ENCODE results near the gene WDR7.

WDR7 gene

DNA sequence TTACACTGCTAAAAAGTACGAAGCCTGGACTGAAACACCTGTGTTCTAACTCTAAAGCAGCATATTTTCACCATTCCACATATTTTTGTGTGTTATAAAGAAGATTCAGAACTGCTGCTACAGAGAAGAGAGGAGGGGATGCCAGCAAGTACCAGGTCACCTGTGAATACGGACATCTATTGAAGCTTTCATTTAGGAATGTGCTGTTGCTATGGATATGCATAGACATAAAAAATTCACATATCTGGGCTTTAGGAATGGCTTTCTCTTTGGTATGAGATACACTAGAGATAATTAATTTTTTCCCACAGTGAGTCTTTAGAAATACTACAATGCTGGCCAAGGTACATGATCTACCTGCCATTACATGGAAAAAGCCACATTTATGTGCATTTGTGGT, 238.5 kb downstream of the WDR7 start:
- DNase-seq (ENCODE audit: low read depth in 2 of 2), result no peak

DNA sequence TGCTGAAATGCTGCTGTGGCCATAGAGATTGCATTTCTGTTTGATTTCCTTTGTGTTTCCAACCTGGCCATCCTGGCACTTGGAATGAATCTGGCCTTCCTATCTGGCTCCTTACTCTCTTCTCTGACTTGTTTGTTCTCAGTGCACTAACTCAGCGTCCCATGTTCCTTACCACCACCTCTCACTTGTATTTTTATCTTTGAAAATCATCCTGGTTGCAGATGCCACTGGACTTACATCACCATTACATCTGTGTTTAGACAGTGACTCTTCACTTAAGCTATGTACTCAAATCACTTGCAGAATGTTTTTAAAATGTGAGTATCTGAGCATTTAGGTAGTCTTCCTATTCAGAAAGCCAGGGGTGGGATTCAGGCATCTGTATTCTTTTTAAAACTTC, 239.5 kb downstream of the WDR7 start:
- no peak for DNase-seq (ENCODE audit: low read depth in 2 of 2)

DNA sequence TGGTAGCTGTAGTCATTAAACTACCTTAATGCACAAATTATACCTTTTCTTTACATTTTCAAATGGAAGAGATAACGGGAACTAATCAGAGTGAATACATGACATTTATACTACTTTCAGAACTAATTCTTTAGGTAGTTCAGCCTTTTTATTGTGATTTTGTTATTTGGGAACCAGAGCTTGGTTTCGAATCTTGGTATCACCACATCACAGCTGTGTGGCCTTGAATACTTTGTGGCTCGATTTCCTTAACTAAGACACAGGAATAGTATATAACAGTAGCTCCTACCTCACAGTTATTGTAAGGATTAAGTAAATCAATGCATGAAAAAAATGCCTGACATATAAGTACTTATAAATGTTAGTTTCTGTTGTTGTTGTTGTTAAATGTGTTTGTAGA, 240.0 kb downstream of the WDR7 start:
- DNase-seq (ENCODE audit: low read depth in 2 of 2), result no peak

DNA sequence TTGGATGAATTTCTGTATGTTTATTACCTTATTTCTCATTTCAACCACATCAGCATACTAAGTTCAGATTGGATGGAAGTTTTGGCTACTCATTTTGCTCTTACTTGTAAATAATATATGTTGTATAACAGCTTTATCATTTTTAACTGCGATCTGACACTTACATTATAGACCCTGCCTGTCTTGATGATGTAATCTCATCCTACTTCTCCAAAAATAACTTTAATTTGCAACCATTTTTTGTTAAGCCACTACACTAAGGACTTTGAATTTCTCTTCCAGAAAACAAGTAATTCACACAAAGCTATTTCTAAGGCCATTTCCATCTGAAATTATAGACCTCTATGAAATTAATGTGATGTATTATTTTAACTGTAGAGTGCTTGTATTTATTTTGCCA, 240.7 kb downstream of the WDR7 start:
- no peak for DNase-seq (ENCODE audit: low read depth in 2 of 2)

DNA sequence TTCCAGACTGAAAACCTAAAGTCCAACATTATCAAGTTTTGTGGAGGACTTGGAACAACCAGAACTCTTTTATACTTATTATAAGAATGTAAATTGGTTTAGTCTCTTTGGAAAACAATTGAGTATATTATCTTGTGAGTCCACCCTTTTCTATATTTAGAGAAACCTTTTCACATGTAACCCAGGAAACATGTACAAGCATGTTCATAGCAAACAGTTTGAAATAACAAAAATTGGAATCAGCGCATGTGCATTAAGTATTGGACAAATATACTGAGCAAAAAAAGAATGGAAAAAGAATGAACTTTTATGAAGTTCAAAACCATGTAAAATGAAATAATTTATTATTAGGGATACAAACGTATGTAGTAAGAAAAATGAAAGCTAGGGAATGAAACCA, 246.0 kb downstream of the WDR7 start:
- no peak for DNase-seq (ENCODE audit: low read depth in 2 of 2)

DNA sequence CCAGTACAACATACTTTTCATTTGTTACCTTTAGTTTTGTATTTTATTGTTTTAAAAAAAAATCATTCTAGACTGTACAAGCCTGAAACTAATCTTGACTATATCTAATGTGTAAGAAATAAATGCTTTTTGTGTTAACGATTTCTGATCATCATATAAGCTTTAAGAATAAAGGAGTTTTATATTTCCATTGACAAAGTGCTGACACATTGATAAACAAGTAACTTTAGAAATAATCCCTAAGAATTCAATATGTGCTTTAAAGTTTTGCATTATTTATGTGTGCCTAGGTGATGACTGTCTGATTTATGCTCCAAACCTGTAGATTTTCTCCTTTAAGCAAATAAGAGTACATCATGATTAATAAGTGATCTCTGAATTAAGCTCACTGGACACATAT, 248.5 kb downstream of the WDR7 start:
- DNase-seq (ENCODE audit: low read depth in 2 of 2), result no peak

DNA sequence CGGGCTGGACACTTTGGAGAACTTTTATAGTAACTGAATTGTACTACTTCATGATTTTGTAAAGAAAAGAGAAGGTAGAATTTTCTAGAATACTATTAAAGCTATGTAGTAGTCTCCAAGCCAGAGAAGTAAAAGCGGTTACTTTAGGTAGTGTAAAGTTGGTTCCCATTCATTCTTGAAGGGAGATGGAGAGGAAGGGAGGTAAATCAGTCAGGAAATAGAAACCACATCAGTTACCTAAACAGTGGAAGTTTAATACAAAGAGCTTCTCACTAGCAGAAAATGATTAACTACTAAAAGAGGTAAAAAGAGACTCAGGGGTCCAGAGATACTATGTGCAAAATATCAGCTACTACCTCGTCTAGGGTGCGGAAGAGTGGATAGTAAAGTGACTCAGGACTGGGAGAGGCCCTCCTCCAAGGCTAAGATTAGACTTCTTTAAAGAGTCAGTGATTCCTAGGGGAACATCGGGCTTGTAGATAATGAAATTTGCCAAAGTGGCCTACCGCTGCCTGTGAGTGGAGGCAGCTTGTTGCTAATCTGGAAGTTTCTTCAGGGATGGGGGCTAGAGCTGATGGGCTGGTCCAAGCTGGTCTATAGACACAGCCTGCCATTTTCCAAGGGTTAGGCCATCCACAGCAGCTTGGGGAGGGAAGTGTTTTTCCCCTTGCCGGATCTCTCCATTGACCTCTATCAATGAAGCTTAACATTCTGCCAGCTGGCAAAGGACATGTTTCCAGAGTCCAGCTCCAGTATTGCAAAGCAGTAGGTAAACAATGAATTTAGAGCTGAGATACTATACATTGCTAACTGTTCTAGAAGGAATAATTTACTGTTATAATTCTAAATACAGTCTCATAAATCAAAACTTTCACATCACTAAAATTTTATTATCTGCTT, 249.3 kb downstream of the WDR7 start:
- no peak for DNase-seq (ENCODE audit: low read depth in 2 of 2)

DNA sequence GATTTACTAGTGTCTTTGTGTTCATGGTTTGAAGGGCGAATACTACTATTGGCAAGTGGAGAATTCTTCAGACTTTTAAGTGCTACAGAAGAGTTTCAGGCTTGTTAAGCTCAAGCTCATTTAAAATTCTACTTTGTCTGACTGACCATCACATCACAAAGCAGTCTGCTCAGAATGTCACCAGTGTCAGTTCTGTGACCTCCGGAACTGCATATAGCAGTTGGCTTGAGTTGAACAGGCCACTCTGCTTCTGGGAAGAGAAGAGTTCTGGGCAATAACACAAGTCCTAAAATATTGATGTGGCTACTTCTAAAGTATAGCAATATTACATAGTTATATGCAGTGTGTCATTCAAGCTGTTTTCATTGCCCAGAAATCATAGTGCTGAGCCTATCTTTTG, 250.8 kb downstream of the WDR7 start:
- DNase-seq (ENCODE audit: low read depth in 2 of 2), result no peak

DNA sequence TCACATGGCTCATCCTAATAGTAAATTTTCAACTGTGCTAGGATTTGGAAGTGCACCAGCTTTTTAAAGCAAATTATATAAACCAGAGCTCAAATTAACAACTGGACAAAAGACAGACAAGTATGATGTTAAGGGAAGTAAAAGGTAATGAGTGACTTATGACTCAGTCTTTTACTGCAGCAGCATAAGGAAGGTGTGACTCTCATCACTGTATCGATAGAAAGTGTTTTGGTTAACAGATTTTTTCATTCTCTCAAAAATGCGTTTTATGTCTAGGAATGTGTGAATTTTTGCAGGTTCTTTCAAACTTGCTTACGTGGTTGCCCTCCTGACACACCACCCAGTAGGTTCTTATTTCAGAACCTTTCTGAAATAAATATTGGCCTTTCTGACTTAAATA, 251.5 kb downstream of the WDR7 start:
- no peak for DNase-seq (ENCODE audit: low read depth in 2 of 2)

DNA sequence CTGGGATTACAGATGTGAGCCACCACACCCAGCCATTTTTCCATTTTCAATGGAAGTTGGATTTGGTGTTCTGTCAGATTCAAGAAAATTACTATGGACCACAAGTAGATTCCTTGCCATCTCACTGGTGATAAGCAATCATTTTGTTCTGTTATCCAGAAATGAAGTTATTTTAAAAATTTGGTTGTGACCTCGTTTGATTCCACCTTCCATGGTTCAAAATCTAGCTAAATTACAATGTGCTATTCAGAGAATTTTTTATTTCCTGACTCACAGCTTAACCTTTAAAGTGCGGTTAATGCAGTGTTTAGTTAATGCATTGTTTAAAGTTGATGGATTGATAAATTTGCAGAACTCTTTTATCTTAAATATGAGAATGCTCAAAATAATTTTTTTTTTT, 252.5 kb downstream of the WDR7 start:
- DNase-seq (ENCODE audit: low read depth in 2 of 2), result no peak

DNA sequence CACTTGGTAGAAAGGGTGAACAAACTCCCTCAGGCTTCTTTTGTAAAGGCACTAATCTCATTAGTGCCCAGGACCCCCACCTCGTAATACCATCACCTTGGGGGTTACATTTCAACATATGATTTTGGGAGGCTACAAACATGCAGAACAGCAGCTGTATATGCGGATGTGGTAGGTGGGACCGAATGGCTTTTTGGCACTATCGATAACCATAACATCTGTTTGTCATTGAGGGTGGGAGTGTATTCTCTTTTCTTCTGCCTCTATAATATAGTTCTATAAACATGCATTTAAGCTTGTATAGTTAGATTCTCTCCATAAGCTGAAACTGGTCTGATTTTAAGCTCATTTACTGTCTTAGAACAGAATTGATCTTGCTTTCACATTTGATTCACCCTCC, 256.6 kb downstream of the WDR7 start:
- DNase-seq (ENCODE audit: low read depth in 2 of 2), result no peak

DNA sequence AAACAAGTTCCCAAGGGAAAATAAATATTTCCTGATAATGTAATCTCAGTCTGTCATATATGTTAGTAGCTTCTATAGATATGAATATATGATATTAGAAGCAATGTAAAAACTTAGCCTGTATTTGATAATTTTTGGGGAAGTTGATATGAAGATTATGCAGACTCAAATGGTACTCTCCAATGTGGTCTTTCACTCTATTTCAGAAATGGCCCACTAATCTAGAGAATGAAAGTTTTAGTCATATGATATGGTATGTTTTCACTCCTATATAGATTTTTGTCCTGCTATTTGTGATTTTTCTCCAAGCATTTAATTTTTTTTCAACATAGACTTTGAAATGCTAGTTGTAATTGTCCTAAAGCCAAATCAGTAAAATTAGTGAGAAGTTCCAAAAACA, 259.1 kb downstream of the WDR7 start:
- no peak for DNase-seq (ENCODE audit: low read depth in 2 of 2)

DNA sequence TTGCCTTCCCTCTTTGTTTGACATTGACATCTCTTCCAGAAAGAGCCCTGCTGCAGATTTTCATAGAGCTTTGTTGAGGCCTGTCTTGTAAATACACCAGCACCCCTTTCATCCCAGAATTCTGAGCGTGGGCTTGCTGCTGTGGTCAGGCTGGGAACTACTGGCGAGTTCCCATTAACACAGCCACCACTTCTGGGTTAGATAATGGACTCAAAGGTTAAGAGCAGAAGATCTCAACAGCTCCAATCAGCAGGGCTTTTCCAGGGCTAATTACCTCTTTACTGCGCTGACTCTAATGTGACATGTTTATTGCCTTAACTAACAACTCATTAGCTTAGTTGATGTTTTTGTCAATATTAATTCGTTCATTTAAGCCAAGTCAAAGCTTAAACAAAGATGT, 259.8 kb downstream of the WDR7 start:
- no peak for DNase-seq (ENCODE audit: low read depth in 2 of 2)

DNA sequence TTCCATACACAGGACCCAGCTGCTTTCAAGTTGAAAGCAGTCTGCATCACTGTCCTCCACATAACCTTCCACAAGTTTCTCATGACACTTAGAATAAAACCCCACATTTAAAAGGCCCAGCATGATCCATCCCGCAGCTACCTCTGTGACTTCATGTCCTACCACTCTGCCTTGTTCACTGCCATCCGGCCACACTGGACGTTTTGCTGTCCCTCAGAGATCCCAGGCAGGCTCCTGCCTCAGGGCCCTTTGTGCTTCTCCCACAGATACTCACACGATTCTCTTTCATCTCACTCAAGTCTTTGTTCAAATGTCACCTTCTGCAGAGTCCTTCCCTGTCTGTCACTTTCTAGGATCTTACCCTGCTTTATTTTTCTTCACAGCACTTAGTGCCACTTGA, 262.8 kb downstream of the WDR7 start:
- no peak for DNase-seq (ENCODE audit: low read depth in 2 of 2)

DNA sequence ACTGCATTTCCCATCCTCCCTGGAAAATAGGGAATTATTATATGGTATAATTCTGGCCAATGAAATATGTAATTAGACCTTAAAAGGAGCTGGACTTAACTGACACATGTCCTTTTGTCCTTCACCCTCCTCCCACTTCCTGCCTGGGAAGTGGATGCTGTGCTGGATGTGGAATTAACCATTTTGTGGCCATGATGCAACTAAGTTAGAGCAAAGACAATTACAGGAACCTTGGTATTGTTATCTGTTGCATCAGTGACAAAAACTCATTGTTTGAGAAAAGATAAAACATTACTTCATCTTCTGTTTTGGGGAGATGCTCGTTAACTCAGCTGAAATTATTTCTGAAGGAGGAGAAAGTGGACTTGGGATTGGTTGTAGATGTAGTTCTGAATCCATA, 268.0 kb downstream of the WDR7 start:
- DNase-seq (ENCODE audit: low read depth in 2 of 2), result no peak

DNA sequence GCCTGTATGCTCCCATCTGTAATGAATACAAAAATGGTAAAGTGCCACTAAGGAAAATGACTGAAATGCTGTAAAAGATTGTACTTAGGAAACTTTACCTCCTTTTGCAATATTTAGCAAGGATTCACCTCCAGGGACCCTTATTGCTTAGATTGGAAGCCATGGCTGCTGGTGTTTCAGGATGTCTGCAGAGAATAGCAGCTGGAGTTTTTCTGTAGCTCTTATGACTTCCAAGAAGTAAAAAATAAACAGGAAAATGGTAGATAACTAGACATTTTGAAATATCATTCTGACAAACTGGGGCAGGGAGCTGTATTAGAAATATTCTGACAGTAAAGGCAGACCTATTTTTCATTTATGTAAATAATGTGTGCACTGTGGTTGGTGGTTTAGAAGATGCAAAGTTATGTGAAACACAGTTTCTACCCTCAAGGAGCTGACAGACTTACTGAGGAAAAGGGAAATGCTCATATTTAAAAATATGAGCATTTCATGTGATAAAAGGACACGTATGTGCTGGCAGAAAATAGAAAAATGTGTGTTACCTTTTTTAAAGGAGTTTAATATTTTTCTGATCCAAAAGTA, 270.8 kb downstream of the WDR7 start:
- no peak for DNase-seq (ENCODE audit: low read depth in 2 of 2)

DNA sequence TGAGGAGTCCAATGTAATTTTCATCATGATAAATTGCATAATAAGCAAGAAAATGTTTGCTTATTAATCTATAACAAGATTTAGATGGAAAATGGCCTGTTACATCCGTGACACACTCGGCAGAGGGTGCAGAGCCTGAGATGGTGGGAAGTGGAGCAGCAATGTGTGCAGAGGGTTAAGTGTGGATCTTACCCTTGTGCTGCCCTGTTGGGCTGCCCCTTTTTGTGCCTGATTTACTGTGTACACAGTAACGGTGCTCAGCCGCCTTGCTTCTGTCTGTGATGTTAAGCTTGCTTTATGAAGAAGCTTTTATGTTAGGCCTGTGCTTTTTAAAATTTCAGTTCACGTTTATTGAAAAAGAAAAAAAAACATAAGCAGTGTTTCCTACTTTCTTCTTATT, 275.6 kb downstream of the WDR7 start:
- DNase-seq (ENCODE audit: low read depth in 2 of 2), result no peak

DNA sequence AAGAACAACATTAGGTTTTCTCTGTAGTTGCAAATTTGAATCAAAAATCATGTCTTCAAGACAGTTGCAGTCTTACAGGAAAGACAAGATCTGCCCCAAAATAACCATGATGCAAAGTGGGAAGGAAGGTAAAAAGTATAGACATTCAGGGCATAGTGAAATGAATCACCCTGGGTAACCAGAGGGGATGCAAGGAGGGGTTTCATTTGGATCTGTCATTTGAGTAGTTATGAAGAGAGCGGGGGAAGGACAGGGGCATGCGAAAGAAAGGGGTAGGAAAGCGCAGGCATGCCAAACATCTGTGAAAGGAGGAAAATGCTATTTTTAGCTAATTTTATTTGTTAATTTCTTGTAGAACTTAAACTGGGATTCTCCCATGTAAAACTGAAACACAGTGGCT, 276.6 kb downstream of the WDR7 start:
- DNase-seq (ENCODE audit: low read depth in 2 of 2), result no peak

DNA sequence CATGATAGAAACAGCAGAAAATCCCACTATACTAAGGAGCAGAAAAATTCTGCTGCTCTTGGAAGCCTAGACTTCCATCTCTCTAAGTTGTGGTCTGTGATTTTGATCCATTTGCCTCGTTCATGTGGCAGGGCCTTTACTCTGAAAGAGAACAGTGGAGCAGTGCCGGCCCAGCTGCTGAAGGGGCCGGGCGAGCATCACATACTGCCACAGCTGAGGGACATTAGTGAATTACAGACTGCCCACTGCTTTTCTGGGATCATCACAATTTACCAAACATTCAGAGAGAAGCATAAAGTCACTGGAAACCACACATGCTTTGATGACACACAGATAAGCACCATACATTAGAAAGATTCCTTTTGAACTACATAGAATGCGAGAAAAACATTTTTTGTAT, 278.7 kb downstream of the WDR7 start:
- DNase-seq (ENCODE audit: low read depth in 2 of 2), result no peak

DNA sequence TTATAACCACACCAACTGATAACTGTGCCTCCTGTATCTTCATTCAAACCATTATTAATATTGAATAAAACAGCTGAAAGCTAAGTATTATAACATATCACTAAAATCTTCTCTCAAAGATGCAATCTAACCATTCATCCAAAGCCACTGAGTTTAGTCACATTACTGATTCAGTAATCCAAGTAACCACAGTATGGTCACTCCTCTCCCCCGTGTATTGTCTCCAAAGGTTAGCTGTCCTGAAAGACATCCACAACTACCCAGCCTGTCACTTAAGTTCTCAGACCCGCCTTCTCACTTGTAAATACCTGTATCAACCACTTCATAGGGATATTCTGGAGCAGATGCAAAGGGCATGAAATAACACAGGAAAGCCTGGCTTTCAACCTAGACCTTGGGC, 282.3 kb downstream of the WDR7 start:
- no peak for DNase-seq (ENCODE audit: low read depth in 2 of 2)

DNA sequence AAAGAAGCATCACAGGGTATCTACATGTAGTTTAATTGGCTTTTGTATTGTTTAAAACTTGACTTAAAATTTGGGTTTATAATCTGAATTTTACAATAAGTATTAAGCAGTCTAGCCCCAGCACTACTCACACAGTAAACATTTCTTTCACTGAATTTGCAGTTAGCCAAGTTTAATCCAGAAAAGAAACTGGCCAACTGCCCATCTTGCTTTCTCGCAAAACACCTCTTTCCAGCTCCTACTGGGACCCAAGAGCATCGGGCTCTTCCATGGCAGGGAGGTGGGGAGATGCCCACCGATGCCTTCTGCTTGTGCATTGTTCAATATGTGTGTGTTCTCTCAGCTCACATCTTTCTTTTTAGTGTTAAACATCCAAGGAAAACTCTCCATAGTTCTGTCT, 283.0 kb downstream of the WDR7 start:
- no peak for DNase-seq (ENCODE audit: low read depth in 2 of 2)

DNA sequence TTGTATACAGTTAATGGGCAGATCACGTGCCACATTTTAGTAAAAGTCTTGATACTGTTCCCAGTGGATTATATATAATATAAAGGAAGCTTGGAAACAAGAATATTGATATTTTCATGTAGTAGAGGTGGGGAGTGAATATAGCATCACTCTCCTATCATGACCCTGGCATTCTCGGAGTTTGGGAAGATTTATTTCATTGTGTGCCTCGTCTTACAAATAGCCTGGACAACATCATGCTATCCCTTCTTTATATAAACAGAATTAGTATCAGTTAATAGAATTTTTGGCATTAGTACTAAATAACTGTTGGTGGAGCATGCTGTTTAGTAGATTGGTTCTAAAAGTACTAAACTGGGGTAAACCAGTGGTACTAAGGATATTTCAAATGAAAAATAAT, 283.7 kb downstream of the WDR7 start:
- DNase-seq (ENCODE audit: low read depth in 2 of 2), result no peak

DNA sequence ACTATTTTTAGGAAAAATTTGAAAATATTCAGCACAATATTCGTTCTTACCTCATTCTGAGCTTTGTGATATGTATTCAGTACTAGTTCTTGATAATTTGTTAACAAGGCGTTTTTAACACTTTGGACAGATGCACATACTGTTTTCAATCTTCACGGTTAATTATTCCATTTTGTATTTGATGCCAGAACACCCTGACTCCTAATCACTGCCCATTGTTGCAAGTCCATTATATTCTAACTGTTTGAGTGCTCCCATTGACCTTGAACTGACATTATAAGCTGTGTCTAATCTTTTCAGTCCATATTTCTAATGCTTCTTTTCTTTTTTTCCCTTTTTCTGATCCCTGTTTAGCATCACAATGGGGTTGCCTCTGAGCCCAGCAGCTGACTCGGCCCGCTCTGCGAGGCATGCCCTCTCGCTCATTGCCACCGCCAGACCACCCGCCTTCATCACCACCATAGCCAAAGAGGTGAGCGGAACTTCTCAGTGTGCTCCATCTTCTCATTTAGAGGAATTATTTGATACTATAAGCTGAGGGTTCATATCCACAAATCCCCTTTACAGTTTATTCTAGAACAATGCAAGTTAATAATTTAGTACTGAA, 284.4 kb downstream of the WDR7 start:
- DNase-seq (ENCODE audit: low read depth in 2 of 2), result no peak

All from stimulated activated CD4-positive, alpha-beta T cell treated with anti-CD3 and anti-CD28 coated beads, Interleukin-1b, Interleukin-23, amount 100 ng/mL, for 1 hour (primary cell).